ENCODE data around the gene BTN1A1. TPM values are rescaled to one million over a fixed set of nuclear protein-coding genes. Genes with fewer than 3 reads are reported as not detected.

The BTN1A1 gene
- polyA plus RNA-seq, 1 experiment: not detected

DNA sequence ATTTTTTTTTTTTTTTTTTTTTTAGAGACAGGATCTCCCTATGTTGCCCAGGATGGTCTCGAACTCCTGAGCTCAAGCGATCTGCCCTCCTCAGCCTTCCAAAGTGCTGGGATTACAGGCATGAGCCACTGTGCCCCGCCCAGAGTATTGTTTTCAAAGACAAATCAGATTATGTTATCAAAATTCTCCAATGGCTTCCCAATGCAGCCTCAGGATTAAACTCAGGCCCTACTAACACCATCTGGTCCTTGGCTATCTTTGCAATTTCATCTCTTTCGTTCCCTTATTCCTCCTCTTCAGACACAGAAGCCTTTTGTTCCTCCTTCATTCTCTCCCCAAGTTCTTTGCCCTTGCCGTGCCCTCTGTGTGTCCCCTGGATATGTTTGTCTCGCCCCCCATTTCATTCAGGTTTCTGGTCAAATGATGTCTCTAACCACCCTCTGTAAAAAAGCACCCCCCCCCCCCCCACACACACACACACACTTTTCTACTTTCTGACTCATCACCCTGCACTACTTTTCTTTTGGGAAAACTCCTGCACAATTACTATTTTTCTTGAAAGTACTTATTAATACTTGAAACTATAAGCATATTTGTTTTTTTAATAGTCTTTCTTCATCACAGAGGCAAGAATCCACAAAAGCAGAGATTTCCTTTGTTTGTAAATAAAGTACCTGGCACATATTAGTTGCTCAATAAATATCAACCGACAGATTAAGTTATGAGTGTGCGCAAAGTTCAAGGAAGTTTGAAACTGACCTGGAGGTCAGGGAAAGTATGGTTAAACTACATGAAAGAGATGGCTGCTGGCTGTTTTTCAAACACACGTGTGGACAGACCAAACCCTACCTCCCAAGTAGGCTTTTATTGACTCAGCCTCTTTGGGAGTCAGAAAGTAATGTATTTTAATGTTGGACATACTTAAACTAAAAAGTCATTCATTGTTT, 16.7 kb downstream of the BTN1A1 start:
- ChIA-PET POLR2A (no interaction called here), CTCF (no interaction called here)
- TF ChIP-seq, protein P1, sequence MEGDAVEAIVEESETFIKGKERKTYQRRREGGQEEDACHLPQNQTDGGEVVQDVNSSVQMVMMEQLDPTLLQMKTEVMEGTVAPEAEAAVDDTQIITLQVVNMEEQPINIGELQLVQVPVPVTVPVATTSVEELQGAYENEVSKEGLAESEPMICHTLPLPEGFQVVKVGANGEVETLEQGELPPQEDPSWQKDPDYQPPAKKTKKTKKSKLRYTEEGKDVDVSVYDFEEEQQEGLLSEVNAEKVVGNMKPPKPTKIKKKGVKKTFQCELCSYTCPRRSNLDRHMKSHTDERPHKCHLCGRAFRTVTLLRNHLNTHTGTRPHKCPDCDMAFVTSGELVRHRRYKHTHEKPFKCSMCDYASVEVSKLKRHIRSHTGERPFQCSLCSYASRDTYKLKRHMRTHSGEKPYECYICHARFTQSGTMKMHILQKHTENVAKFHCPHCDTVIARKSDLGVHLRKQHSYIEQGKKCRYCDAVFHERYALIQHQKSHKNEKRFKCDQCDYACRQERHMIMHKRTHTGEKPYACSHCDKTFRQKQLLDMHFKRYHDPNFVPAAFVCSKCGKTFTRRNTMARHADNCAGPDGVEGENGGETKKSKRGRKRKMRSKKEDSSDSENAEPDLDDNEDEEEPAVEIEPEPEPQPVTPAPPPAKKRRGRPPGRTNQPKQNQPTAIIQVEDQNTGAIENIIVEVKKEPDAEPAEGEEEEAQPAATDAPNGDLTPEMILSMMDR (IDR thresholded peaks at IDR 0.05; ENCODE audit: insufficient read depth, low read depth, low read length): no peak
- DNase-seq (ENCODE audit: low read depth): no peak
- Histone ChIP-seq H3K27me3 (ENCODE audit: control insufficient read depth, insufficient read depth, low read length) (no peaks in the 10 kb centered on the region), H3K4me3 (ENCODE audit: low read depth, low read length) (no peak overlapping the region), H3K36me3 (ENCODE audit: control insufficient read depth, insufficient read depth, low read length) (no peaks in the 10 kb centered on the region)

DNA sequence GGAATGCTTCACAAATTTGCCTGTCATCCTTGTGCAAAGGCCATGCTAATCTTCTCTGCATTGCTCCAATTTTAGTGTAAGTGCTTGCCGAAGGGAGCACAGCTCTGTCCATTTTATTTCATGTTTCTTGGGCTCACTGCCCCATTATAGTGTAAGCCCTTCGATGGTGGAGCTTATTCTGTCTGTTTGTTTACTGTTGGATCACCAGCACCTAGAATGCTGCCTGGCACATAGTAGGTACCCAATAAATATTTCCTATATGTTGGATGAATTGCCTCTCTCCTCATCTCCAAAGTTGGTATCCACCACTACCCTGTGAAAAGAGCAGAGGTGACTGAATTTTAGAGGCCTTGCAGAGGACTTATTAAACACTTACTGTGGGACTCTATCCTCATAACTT, 19.3 kb downstream of the BTN1A1 start:
- no peak overlapping the region for H3K4me3 ChIP-seq (ENCODE audit: low read depth, low read length)
- ChIA-PET CTCF (interaction anchor here (0.6 to 0.8 kb wide), 3 partner anchors 9 to 162 kb away, joined by 3 read pairs; no protein-coding TSS in a partner anchor), POLR2A (no interaction called here)
- TF ChIP-seq, protein P1 (IDR thresholded peaks at IDR 0.05; ENCODE audit: insufficient read depth, low read depth, low read length): no peak
- H3K36me3 ChIP-seq (ENCODE audit: control insufficient read depth, insufficient read depth, low read length): no peaks in the 10 kb centered on the region
- no peaks in the 10 kb centered on the region for H3K27me3 ChIP-seq (ENCODE audit: control insufficient read depth, insufficient read depth, low read length)
- DNase-seq (ENCODE audit: low read depth): no peak

DNA sequence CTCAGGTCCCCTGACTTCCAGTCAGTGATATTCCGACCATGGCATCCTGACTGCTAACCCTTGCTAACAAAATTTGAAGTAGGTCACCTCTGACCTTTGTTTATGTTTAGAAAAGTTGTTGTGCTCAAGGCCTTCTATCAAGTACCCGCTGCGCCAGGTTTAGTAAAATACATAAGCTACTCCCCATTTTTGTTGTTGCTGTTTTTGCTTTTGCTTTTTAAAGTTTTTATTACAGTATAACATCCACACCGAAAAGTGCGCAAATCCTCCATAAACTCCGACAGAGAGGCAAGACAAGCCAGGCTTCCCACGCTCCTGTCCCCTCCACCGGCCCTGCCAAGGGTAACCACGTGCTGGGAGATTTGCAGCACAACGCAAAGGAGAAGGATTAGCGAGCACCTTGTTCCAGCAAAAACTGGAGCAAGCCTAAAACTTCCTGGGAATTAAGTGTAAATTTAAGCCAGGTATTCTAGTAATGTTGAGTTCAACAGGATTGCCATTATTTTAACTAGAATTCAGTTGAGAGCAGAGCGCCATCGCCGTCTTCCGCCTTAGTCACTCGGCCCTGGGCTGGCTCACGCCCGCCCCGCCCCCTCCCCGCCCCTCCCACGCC, 20.2 kb downstream of the BTN1A1 start:
- no peak for DNase-seq (ENCODE audit: low read depth)
- Histone ChIP-seq H3K27me3 (ENCODE audit: control insufficient read depth, insufficient read depth, low read length) (no peaks in the 10 kb centered on the region), H3K4me3 (ENCODE audit: low read depth, low read length) (peak overlapping the region; percentile 40), H3K36me3 (ENCODE audit: control insufficient read depth, insufficient read depth, low read length) (no peaks in the 10 kb centered on the region)
- ChIA-PET POLR2A (interaction anchor here (0.7 kb wide), 1 partner anchor 297 kb away, joined by 3 read pairs; no protein-coding TSS in a partner anchor), CTCF (interaction anchor here (1.1 to 1.2 kb wide), 4 partner anchors 11 to 179 kb away, joined by 3 to 5 read pairs (median 4); no protein-coding TSS in a partner anchor)
- TF ChIP-seq, protein P1 (IDR thresholded peaks at IDR 0.05; ENCODE audit: insufficient read depth, low read depth, low read length): no peak

DNA sequence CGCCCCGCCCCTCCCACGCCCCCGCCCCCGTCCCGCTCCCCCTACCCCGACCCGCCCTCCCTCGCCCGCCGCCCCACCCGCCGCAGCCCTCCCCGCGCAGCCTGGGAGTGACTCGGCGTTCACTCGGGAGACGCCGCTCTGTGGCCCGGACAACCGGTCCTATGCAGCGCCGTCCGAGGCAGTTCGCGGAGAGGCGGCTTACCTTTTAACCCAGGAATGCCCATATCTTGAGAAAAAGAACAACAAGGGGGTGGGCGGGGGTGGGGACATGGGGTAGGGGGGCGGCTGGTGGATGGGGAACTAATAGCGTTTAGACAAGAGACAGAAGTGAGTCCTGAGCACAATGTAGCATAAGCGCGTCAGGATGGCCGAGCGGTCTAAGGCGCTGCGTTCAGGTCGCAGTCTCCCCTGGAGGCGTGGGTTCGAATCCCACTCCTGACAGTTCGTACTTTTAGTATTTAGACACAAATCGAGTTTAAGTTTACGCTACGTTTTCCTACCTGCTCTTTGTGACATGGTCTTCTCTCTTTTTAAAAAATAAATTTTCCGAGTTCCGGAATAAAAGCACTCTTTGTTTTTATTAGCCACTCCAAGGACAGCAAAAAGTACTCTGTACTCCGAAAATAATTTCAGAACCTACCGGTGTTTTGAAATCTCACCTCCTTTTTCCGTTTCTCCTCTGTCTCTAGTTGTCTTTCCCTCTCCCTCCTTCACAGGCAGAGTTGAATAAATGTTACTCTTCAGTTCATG, 20.9 kb downstream of the BTN1A1 start:
- DNase-seq (ENCODE audit: low read depth): no peak
- ChIA-PET CTCF (interaction anchor here (0.9 to 1.2 kb wide), 6 partner anchors 10 to 179 kb away, joined by 3 to 5 read pairs (median 4); no protein-coding TSS in a partner anchor), POLR2A (interaction anchor here (0.7 kb wide), 1 partner anchor 297 kb away, joined by 3 read pairs; no protein-coding TSS in a partner anchor)
- Histone ChIP-seq H3K27me3 (ENCODE audit: control insufficient read depth, insufficient read depth, low read length) (no peaks in the 10 kb centered on the region), H3K4me3 (ENCODE audit: low read depth, low read length) (peak overlapping the region; percentile 50), H3K36me3 (ENCODE audit: control insufficient read depth, insufficient read depth, low read length) (no peaks in the 10 kb centered on the region)
- TF ChIP-seq, protein P1 (IDR thresholded peaks at IDR 0.05; ENCODE audit: insufficient read depth, low read depth, low read length): no peak
